ENCODE measurements around the gene C12orf75. TPM values are rescaled to one million over a fixed set of nuclear protein-coding genes. Genes with fewer than 3 reads are reported as not detected.
A peak's percentile ranks its signal among the peaks of the same experiment; 100 is the strongest.
"Not testable (repeated sequence)": the region's sequence is repeated elsewhere in the genome, so short reads cannot be mapped to it uniquely, and the experiment has no call there.

C12orf75 gene
- 55.9 and 57.1 TPM in 2 replicates for polyA plus RNA-seq (2014; cell fraction: cytosol; rRNA removed)
- polyA plus RNA-seq (2014; cell fraction: nucleus; rRNA removed): 39.7 and 41.7 TPM in 2 replicates

DNA sequence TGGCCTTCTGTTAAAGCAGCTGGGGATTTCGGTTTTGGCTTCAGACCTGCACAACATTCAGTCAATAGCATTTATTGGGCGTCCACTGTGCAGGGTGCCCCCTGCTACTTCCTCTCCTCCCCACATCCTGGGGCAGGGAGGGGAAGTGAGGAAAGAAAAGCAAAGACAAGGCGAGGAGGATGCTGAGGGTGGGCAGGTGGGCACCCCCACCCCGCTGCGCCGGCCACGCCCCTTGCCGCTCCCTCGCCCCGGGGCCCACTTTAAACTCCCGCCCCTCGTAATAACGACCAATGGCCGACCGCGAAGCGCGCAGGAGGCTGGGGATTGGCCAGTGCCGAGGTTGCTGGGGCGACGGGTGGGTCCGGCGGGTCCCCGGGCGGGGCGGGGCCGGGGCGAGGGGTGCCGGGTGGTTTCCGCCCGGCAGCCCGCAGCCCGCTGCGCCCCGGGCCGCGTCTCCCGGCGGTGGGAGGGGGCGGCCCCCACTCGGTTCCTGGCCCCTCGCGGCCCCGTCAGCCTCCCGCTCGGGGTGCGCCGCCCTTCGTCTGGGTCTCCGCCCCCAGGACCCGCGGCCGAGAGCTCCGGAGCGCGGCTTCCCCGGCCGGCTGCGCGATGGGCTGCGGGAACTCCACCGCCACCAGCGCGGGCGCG lies at the start of gene C12orf75:
TSS of gene C12orf75 (plus strand) at position 409 of the 648 bp plus-strand sequence. CDS start at position 610, 201 bp downstream.
- DNase-seq (ENCODE audit: low spot score): peak; percentile 85

DNA sequence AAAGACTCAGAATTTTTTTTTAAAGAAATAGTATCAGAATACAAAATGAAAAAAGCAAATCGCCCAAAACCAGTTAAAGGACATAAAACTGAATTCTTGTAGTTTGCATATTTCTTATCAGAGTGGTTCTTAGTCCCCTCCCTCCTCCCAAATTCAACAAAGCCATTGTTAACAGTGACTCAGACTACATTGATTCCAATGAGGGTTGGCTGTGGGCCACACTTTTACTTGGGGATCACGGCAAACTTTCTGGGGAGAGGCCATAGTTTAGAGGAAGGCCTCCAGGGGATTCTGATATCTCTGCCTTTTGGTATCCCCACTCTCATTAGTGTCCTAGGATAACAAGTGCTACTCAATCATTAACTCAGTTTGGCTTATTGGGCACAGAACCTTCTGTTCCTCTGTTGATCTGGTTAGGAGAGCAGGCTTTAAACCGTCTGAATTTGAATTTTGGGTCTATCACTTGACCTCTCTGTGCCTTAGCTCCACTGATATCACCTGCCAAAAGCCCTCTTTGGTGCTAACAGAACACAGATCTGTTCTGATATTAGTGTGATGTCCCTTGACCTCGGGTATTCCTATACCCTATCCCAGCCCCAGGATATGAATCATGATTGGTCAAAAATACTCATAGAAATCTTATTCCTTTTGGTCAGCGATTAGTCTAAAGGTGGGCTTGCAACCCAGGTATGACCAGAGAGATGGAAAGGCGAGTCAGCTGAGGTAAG lies 49.4 kb upstream of the C12orf75 start:
- DNase-seq (ENCODE audit: low spot score): no peak

DNA sequence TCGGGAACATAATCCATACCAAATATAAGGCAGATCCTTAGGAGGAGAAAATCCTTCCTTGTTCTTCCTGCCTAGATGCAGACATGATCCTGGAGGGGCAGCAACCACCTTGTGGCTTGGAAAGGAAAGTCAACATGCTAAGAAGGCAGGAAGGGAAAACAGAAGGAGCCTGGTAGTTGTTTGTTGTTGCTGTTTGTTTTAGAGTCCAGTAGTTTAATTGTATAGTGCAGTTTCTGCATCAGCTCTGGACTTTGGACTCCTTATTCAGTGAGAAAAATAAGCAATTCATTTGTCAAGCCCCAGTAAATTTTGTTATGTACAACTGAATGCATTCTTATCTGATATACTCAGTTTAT lies 48.8 kb upstream of the C12orf75 start:
- DNase-seq (ENCODE audit: low spot score): no peak

- DNase-seq (ENCODE audit: low spot score): no peak
Observed at GRCh38 chr12:105285378-105285777, 45.1 kb upstream of the C12orf75 start.

GRCh38 chr12:105287408-105287807 lies 43.1 kb upstream of the C12orf75 start:
- DNase-seq (ENCODE audit: low spot score): no peak

DNA sequence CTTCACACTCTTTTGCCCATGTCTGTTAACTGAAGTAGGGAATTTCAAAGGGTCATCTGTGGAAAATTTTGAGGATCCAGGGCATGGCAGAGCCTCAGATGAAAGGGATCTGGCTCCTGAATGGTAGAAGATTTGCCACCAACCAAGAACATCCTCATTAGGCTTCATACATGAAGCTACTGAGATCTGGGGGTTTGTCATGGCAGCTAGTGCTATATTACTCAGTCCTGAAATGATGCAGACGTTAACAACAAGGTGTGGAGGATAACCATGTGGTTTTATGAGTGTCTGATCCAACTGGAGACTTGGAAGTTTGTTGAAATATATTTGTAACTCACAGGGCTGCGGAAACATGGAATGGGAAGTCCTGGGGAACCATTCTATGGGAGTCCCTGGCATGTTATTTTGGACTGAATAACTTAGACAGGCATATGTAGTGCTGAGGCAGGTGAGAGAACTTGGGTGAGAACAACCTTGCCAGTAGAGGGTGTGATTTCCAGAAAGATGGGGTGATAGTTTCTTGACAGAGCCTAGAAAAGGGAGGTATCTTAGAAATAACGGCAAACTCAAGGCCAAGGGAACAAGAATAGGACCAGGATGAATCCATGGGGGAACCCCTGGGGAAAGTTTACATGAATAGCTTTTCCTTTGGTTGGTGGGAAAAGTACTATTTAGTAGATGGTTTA lies 42.0 kb upstream of the C12orf75 start:
- no peak for DNase-seq (ENCODE audit: low spot score)

GRCh38 chr12:105289114-105289904 lies 41.2 kb upstream of the C12orf75 start:
- DNase-seq (ENCODE audit: low spot score): no peak

- DNase-seq (ENCODE audit: low spot score): no peak
Observed at GRCh38 chr12:105291531-105291930, 39.0 kb upstream of the C12orf75 start.

- no peak for DNase-seq (ENCODE audit: low spot score)
Observed at GRCh38 chr12:105292705-105293104, 37.8 kb upstream of the C12orf75 start.

DNA sequence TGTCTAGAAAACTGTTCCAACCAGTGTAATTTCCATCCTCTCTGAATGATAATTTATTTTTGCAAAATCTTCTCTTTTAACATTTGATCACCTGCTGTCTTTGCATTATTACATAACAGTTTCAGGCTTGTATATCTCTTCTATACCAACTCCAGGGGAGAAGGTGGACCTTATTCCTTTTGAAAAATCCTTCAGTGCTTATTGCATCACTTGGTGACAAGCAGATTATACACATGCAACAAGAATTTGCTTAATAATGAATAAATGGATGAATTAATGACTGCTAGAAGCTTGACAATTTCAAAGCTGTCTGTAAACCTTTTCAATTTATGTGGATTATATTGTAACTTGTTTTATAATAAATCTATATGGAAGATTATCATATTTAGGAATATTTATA lies 37.3 kb upstream of the C12orf75 start:
- no peak for DNase-seq (ENCODE audit: low spot score)

DNA sequence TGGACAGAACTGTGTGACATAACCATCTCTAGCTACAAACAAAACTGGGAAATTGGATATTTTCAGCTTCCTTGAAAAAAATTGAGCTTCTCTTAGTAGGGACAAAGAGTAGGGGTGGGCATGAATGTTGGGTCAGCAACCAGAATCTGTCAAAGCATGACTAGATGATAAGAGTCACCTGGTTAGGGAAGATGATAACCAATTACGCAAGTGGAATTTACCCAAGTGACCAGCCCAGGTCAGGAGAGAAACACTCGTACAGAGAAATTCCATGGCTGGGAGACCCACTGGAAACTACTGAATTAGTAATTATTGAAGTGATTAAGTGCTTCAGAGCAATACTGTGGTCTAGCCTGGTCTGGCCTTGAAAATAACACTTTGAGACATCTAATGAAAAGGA lies 36.3 kb upstream of the C12orf75 start:
- DNase-seq (ENCODE audit: low spot score): no peak

- DNase-seq (ENCODE audit: low spot score): no peak
Observed at GRCh38 chr12:105294886-105295479, 35.5 kb upstream of the C12orf75 start.

- DNase-seq (ENCODE audit: low spot score): no peak
Observed at GRCh38 chr12:105296116-105297089, 34.1 kb upstream of the C12orf75 start.

DNA sequence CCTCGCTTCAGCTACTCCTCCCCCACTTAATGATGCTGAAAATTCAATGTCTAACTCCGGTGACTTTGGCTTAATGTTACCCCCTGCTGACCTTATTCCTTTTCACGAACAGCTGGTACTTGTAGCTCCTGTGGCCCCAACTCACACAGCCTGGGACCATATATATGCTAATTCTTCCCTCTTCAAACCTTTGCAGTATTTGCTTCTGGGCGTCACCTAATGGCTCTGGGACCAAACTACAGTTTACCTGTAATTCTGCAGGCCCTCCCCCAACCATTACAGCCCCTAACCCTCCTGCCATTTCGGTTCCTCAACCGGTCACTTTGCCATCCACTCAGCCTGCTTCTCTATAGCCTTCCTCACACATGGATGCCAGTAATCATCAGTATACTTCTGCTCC lies 29.6 kb upstream of the C12orf75 start:
- no peak for DNase-seq (ENCODE audit: low spot score)

DNA sequence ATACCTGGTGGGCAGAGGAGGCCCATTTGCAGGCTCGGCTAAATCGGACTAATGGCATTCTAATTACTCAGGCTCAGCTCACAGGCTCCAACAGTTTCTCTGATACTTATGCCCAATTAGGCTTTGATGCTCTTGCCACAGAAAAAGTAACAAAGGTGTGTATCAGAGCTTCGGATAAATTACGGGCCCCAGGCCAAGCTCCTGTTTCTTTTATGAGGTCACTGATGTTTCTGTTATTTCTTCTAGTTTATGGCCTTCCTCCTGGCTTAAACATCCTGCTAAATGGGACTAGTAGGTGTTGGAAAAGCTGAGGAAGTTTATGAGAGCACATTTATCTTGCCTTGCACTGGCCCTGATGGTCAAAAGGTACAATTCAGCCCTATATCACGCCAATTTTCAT lies 28.8 kb upstream of the C12orf75 start:
- no peak for DNase-seq (ENCODE audit: low spot score)

GRCh38 chr12:105302986-105303385 lies 27.5 kb upstream of the C12orf75 start:
- not testable (repeated sequence) for DNase-seq (ENCODE audit: low spot score)

DNA sequence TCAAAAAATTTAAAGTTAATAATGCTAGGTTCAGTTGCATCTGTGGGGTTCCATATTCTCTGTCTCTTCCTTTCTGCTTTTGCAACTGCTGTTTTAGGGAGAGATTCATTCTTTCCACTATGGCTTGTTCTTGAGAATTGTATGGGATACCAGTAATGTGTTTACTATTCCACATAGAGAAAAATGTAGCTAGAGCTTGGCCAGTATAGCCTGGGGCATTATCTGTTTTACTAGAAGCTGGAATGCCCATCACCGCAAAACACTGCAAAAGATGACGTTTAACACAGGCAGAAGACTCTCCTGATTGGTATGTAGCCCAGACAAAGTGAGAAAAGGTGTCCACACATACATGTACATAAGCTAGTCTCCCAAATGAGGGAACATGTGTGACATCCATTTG lies 25.9 kb upstream of the C12orf75 start:
- not testable (repeated sequence) for DNase-seq (ENCODE audit: low spot score)

- DNase-seq (ENCODE audit: low spot score): not testable (repeated sequence)
Observed at GRCh38 chr12:105307601-105308314, 22.7 kb upstream of the C12orf75 start.

DNA sequence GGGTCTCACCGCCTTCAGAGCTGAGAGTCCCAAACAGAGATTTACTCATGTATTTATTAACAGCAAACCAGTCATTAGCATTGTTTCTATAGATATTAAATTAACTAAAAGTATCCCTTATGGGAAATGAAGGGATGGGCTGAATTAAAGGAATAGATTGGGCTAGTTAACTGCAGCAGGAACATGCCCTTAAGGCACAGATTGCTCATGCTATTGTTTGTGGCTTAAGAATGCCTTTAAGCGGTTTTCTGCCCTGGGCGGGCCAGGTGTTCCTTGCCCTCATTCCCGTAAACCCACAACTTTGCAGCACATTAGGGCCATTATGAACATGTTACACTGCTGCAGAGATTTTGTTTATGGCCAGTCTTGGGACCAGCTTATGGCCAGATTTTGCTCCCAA lies 21.7 kb upstream of the C12orf75 start:
- DNase-seq (ENCODE audit: low spot score): not testable (repeated sequence)

Data from SK-N-DZ (cell line).